ENCODE measurements around the gene KAZN.

Gene KAZN

GRCh38 chr1:14623090-14623489 lies 24.6 kb downstream of the KAZN start (continued):
- TF ChIP-seq TSHZ2 (CRISPR knock-in tag; IDR thresholded peaks at IDR 0.05) (no peak), ZFP3 (CRISPR knock-in tag; IDR thresholded peaks at IDR 0.05) (no peak), SNAI2 (CRISPR knock-in tag; IDR thresholded peaks at IDR 0.05) (no peak), ESRRG (CRISPR knock-in tag; IDR thresholded peaks at IDR 0.05) (no peak), ZNF70 (CRISPR knock-in tag; IDR thresholded peaks at IDR 0.05) (no peak), TOX (CRISPR knock-in tag; IDR thresholded peaks at IDR 0.05; ENCODE audit: borderline replicate concordance) (no peak), POU6F1 (CRISPR knock-in tag; IDR thresholded peaks at IDR 0.05; ENCODE audit: borderline replicate concordance, low read depth) (no peak)

GRCh38 chr1:14624941-14625340 lies 26.5 kb downstream of the KAZN start:
- no peak for ATAC-seq
- TF ChIP-seq ZNF70 (CRISPR knock-in tag; IDR thresholded peaks at IDR 0.05) (no peak), CSRNP3 (CRISPR knock-in tag; IDR thresholded peaks at IDR 0.05) (no peak), ZFP30 (CRISPR knock-in tag; IDR thresholded peaks at IDR 0.05) (no peak), TOX (CRISPR knock-in tag; IDR thresholded peaks at IDR 0.05; ENCODE audit: borderline replicate concordance) (no peak), ZNF565 (CRISPR knock-in tag; conservative IDR thresholded peaks at IDR 0.05; ENCODE audit: low read depth) (no peak), SNAI2 (CRISPR knock-in tag; IDR thresholded peaks at IDR 0.05) (no peak), RARB (CRISPR knock-in tag; IDR thresholded peaks at IDR 0.05) (no peak), PATZ1 (CRISPR knock-in tag; IDR thresholded peaks at IDR 0.05; ENCODE audit: borderline replicate concordance) (no peak), TCF4 (CRISPR knock-in tag; IDR thresholded peaks at IDR 0.05; ENCODE audit: borderline replicate concordance) (no peak), OSR1 (CRISPR knock-in tag; IDR thresholded peaks at IDR 0.05) (no peak), ARNTL (CRISPR knock-in tag; IDR thresholded peaks at IDR 0.05; ENCODE audit: borderline replicate concordance, low read depth) (no peak), CSDC2 (CRISPR knock-in tag; IDR thresholded peaks at IDR 0.05) (no peak), GLIS3 (CRISPR knock-in tag; IDR thresholded peaks at IDR 0.05) (no peak)

- no peak for ATAC-seq
- TF ChIP-seq CSRNP3 (CRISPR knock-in tag; IDR thresholded peaks at IDR 0.05) (no peak), ZNF565 (CRISPR knock-in tag; conservative IDR thresholded peaks at IDR 0.05; ENCODE audit: low read depth) (no peak), TOX (CRISPR knock-in tag; IDR thresholded peaks at IDR 0.05; ENCODE audit: borderline replicate concordance) (no peak), BACH2 (CRISPR knock-in tag; IDR thresholded peaks at IDR 0.05; ENCODE audit: borderline replicate concordance) (no peak), ZC3H10 (CRISPR knock-in tag; IDR thresholded peaks at IDR 0.05) (no peak), GLIS3 (CRISPR knock-in tag; IDR thresholded peaks at IDR 0.05) (no peak), ZFP3 (CRISPR knock-in tag; IDR thresholded peaks at IDR 0.05) (no peak), PATZ1 (CRISPR knock-in tag; IDR thresholded peaks at IDR 0.05; ENCODE audit: borderline replicate concordance) (no peak)
These were observed 27.1 kb downstream of the KAZN start for GRCh38 chr1:14625572-14625971.
